Germinal center (tissue), 1 donor: ENCODE data around the gene FIBCD1.
"Not testable (repeated sequence)": the region's sequence is repeated elsewhere in the genome, so short reads cannot be mapped to it uniquely, and the experiment has no call there.

Experiments
- DNase-seq: peaks from one replicate; pipeline ENCODE4 v3.0.0; 2012; ENCODE audit warnings: mixed read lengths, low spot score

The FIBCD1 gene

DNA sequence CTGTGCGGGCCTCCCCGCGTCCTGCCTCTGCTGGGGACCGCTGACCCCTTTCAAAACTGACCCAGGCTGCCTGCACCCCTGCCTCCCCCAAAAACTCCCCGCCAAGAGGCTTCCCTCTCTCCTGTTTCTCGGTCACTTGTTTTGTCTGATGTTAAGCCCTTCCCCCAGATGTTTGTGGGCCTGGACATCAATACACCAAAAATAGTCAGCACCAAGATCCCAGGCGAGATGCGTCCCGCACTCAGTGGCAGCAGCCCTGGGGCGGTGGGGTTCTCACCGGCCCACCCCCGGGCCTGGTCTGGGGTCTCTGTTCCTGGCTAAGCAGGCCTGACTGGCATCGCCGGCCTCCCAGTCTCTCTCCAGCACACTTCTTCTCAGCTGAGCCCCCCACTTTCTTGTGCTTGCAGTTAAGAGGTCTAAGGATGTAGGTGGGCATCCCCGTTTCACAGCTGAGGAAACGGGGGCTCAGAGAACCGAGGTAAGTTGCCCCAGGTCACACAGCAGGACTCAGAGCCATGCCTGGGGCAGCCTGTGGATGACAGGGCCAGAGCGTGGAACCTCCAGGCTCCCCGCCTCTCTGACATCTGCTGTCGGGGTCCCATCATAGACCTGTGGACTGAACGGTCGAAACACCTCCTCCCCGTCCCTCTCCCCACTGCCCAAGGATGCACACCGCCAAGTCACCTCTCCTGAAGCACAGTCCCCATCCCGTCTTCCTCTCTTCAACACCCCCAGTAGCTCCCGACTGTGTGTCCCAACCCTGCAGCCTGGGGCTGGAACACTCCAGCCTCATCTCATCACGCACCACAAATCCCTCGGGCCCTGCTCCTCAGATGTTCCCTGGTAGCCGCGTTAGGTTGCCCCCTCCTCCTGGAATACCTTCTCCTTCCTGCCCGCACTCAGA, 16.8 kb downstream of the FIBCD1 start:
- DNase-seq: no peak

DNA sequence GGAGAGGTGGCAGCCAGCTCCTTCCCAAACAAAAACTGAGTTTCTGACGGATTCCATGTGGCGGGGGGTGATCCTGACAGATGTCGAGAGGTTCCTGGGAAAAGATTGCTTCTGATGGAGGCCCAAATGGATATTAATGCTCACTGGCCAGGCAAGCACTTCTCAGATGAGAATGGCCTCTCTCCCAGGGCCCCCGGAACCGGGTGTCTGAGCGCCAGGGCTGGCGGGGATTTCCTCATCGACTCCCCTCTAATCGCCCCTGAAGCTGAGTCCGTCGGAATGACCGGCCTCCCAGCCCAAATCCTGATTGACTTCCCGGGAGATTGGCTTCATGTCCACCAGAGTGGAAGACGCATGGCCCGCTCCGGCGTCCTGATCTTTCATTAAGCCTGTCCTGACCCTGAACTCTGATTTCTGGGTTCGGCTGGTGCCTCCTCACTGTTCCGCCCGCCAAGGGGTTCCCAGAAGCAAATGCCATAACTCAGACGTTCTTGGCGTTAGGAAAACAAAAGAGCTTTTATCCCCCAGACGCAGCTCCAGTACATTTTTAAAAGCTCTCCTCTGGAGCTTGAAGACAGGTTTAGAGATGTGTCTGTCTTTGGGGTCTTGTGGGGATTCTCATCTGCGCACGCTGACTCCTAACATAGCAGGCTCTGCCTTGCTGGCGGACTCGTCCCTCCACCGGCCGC, 17.6 kb downstream of the FIBCD1 start:
- DNase-seq: no peak

DNA sequence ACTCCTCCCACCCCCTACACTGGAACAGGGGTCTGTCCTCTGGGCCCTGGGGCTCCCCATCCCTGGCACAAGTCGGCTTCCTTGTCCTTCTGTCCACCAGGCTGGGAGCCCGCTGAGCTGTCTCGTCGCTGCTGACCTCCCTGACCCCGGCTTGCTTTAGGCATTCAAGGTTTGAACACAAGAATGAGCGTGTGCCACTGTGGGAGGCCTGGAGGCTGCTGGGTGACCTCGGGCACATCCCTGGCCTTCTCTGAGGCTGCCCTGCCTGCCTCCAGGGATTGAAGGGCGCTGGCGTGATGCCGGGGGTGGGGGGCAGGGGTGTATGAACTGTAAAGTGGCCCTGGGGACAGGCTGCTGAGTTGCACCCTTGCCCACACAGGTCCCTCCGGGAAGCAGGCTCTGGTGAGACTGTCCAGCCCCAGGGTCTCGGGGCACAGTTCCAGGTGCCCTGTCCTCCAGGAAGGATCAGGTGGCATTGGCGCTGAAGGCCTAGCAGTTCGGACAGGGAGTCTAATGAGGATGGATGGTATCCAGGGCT, 18.2 kb downstream of the FIBCD1 start:
- no peak for DNase-seq

DNA sequence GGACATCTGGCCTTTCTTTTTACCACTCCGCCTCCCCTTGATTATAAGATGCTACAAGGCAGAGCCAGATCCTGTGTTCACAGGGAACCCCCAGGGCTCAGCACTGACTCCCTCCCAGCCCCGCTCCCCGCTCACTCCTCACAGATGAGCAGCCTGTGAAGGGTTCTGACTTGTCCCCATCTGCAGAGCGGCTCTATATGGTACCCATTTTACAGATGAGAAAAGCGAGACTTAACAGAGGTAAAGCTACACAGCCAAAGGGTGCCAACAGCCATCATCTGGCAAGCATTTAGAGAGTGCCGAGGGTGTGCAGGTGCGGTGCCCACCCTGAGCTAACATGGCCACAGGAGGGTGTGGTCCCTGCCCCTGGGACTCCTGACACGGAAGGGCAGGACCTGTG, 18.8 kb downstream of the FIBCD1 start:
- no peak for DNase-seq

DNA sequence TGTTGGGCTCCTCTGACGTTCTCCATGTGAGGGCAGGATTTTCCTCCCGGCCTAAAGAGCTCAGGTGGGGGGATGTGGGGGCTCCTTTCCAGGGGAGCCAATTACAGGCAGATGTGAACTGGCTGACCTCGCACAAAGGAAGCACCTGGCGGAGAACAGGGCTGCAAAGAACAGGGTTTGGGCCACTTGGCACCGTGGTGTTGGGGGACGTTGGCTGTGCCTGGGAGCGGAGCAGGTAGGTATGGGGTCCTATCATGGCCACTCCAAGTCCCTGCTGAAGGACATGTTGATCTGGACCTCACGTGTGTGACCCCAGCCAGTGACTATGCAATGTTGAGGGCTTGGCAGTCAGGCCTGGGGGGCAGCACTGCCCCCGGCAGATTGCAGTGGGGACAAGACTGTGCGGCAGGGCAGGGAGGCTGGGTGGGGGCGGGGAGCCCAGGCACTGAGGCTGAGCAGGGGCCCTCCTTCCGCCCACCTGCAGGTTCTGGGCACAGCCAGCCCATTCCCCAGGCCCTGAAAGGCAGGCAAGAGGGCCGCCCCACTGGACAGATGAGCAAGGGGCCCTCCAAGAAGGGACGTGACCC, 19.4 kb downstream of the FIBCD1 start:
- DNase-seq: no peak

DNA sequence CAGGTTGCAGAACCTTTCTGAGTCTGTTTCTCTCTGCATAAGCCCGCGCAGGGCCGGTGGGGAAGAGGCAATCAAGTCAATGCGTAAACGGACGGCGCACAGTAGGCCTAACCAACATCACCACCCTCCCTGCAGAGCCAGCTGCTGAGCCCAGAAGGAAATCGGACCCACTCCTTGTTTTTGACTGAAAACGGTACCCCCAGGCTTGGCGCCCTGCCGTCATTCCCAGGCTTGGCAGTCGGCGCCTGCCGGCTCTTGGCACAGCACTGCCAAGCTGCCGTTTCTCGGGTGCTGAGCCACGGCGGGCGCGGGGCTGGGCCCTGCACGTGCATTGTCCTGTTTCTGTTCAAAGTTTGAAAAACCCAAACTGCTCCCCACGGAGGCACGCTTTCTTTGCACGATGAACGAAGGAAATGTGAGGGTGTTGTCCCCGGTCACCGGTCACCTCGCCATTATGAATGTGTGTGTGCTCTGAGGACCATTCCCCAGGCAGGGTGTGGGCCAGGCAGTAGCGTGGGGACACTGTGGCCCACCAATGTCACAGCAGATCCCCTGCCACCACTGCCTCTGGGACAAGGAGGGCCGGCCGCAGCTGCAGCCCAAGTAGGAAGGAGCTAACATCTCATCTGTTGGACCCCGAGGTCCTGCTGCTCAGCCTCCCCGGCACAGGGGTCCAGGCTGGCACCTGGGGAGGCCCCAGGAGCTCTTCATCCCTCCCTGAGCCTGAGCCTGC, 20.1 kb downstream of the FIBCD1 start:
- DNase-seq: no peak

DNA sequence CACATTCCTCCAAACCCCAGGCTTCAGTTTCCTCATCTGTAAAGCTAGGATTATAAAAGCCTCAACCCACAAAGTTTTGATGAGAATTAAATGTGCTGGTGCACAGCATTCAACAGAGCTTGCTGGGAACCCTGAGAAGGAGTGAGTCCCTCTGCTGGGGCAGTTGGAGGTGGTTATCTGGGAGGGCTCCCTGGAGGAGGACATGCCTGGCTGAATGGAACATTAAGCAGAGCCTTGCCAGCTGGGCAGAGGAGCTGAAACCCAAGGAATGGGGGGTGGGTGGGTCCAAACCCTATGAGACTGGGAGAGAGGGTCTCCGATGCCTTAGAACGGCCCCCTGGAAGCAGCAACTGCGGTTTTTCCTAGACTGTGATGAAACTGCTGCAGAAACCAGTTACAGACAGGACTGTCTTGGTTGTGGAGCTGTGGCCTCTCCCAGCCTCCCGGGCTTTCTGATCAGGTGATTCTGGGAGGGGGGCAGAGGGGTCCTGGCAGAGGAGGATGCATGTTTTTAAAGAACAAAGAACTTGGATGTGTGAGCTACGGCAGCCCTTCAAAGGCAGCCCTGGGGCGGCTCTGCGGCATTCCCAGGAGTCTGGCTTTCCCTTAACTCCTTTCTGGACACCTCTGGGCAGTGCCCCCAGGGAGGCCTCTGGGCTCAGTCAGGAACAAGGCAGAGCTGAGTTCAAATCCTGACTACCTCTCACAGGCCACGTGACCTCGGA, 20.8 kb downstream of the FIBCD1 start:
- no peak for DNase-seq

DNA sequence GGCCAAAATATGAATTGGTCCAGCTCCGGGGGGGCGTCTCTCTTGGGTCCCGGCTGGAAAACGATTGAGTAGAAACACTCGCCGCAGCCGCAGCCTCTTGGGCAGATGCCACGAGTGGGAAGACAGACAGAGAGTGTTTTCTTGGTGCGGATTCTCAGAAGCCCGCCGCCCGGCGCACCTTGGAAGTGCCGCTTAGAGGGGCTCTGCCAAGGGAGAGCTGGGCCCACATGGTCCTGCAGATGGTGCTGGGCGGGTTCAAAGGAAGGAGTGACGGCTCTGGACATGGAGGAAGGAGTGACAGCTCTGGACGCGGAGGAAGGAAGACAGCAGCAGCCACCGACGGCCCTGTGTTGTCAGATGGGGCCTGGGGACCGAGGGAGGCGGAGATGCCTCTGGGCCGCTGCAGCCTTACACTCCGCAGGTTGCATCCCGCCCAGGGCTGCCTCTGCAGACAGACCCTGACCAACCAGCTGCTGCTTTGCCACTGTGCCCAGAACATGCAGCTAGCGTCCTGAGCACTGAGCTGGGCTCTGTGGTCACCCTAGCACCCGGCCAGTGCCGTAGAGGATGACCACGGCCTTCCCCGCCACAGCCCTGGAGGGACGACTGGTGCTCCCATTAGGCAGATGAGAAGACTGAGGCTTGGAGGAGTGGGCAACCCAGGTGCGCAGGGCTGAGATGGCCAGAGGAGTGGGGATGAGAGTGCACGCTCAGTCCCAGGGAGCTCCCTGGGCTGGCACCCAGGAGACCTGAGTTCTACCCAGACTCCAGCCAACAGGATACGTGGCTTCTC, 21.7 kb downstream of the FIBCD1 start:
- no peak for DNase-seq

DNA sequence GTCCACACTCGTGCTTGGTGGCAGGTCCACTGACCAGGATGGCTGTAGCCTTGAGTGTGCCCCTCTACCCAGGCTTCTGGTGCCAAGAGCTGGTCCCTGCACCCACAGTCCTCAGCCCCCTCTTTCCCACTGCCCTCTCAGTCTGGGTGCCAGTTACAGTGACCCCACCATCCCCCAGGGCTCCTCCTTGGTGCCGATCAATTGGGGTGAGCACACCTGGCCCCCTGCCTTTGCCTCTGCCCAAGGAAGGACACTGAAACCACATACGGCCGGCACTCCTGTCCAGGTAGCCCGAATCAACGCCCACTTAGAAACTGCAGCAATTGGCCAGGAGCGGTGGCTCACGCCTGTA, 24.0 kb downstream of the FIBCD1 start:
- DNase-seq: no peak

DNA sequence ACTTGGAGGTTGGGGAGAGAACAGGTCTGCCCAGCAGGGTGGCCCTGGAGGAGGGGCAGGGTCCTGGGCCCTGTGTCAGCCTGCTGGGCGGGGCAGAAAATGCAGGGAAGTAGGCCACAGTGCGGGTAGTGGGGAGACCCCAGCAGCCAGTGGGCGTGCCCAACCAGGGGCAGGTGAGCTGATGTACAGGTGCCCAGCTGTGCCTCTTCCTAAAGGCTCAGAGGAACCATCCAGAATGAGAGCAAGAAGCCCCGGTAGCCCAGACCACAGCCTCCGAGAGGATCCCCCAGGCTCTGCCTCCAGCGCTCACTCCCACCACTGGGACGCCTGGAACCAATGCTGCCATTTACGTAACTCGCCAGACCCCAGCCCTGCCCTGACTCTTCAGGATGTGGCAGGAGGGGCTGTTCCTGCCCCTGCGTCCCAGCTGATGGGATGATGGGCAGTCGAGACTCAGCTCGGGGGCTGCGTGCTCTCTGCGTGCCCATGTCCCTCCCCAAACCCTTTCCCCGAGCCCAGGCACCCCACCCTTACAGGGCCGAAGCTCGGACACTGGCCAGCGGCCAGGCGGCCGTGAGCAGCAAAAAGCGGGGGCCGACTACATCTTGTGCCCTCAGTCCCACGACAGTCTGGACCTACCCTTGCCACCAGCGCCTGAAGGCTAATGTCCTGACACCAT, 24.5 kb downstream of the FIBCD1 start:
- no peak for DNase-seq

DNA sequence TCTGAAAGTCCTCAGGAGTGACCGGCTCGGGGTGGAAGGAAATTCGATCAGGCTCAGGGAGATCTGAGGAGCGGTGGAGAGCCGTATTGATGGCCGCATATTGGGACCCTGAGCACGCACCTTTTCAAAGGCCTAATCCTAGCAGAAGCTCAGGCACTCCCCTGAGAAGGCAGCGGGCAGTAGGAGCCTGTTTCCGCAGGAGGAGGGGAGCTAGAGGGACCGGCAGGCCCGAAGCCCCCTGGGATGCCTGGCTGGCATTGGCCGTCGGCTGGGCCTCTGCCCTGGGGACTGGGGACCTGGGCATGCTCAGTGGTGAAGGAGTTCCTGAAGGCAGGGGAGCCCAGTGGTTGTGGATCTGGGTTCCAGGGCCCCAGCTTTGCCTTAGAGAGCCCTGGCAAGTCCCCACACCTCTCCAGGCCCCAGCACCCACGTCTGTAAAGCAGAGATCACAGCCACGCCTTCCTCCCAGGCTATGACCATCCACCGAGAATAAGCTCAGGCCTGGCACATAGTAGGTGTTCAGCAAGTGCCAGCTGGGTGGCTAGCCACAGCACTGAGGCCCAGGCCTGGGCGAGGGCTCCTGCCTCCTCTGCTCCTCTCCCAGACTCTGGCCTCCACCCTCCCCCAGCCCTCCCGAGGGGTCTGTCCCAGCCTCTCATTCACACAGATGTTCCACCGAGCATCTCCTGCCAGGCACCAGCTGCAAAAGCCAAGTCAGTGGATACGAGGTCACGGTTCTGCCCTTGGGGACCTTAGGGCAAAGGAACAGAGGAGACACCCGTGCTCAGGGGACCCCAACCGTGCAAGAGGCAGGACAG, 25.2 kb downstream of the FIBCD1 start:
- no peak for DNase-seq

DNA sequence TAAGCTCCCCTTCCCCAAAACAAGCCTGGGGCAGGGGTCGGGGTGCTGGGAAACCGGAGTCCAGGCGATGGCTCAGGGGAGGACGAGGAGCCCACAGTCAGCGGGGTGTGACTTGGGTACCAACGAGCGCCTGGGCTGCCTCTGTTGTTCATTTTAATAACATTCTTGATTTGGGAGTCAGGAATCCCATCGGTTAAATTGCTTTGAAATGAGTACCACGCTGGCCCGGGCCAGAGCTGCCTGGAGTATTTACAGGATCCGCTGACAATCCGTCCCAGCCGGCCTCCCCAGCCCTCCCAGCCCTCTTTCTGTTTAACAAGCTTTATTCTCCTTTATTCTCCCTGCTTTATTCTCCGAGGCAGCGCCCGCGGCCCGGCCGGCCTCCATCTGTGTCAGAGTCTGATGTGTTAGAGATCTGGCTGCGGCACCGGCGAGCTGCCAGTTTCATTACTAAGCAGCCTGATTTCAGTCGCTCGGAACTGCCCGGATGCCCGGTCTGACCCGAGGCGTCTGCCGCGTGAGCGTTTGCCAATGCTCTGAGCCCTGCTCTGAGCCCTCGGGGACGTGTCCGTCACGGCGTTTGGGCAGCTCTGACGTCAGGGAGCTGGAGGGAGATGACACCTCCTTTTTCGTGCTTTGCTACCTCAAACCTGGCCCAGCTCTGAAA, 26.0 kb downstream of the FIBCD1 start:
- DNase-seq: no peak

DNA sequence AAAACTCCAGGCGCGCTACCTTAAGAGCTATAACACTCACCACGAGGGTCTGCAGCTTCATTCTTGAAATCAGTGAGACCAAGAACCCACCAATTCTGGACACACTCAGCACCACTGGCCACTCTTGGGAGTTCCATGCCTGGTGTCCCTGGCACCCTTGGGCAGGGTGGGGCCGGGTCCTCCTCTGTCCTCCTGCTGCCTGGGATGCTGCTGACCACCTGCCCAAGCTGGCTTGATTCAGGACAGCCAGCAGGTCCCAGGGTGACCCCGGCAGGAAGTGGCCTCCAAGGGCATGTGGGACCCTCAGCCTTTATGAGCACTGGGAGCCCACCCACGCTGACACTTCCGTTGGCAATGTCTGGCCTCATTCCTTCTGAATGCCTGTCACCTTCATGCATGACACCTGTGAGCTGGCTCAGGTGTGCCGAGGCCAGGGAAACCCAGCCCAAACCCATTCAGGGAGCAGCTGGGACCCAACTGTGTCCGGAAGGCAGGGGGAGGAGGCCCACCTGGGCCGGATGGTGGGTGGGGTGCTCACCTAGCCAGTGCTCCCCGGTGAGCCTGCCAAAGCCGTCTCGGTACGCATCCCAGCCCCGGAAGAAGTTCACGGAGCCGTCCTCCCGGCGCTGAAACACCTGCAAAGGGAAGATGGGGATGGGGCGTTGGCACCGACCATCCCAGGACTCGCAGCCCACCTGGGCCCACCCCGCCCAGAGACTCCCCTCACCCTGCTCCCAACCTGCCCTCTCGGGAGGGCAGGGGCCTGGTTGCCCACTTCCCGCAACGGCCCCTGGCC, 27.6 kb downstream of the FIBCD1 start:
- DNase-seq: no peak

DNA sequence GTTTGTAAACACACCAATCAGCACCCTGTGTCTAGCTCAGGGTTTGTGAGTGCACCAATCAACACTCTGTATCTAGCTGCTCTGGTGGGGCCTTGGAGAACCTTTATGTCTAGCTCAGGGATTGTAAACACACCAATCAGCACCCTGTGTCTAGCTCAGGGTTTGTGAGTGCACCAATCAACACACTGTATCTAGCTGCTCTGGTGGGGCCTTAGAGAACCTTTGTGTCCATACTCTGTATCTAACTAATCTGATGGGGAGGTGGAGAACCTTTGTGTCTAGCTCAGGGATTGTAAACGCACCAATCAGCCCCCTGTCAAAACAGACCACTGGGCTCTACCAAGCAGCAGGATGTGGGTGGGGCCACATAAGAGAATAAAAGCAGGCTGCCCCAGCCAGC, 28.4 kb downstream of the FIBCD1 start:
- DNase-seq: not testable (repeated sequence)

DNA sequence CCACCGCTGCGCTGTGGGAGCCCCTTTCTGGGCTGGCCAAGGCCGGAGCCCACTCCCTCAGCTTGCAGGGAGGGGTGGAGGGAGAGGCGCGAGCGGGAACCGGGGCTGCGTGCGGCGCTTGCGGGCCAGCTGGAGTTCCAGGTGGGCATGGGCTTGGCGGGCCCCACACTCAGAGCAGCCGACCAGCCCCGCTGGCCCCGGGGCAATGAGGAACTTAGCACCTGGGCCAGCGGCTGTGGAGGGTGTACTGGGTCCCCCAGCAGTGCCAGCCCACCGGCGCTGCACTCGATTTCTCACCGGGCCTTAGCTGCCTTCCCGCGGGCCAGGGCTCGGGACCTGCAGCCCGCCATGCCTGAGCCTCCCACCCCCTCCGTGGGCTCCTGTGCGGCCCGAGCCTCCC, 29.0 kb downstream of the FIBCD1 start:
- DNase-seq: not testable (repeated sequence)

DNA sequence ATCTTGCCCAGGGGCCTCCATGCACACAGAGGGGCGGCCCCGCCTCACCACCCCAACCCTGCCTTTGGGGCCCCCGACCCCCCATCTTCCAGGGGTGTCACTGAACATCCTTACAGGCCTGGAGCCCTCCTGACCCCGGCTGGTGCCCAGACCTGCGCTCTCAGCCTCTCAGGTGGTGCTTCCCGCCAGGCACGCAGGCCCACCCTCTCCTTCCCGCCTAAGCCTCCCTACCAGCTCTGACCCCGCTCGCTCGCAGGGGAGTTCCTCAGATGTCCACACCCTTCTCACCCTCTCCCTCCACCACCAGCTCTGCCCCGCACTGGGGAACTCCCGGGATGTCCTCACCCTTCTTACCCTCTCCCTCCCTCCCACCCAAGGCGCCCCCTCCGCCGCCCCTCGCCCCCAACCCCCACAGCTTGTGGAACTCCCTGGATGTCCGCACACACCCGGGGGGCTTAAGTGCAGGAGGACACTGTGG, 30.1 kb downstream of the FIBCD1 start:
- DNase-seq: no peak

DNA sequence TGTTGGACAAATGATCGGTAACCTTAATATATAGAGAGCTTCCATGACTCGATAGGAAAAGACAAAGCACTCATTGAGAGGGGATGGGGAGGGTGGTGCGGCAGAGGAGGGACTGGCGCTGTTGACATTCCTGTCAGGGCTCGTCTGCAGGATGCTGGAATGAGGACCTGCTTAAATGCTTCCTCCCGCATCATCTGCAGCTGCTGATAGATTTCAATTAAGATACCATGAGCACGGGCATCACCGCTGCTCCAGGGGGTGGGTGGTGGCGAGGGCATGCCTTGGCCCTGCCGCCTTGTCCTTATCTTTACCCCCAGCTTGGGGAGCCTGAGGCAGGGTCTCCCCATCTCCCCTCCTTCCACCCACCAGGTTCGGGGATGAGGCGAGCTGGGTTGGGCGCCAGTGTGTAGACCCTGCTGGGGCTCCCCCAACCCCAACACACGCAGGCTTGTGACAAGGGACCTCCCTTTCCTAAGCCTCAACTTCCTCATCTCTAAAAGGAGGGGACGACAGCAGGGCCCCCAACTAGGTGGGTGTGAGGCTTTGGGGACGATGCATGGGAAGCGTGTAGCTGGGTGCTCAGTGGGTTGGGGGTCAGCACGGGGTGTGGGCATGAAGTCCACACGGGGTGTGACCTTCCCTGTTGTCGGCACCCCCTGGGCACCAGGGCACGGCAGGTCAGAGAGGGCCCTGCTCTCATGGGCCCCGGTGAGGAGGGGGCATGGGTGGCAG, 30.7 kb downstream of the FIBCD1 start:
- DNase-seq: no peak
